Natural killer cell (primary cell): ENCODE data around the gene CYP3A5. TPM values are rescaled to one million over a fixed set of nuclear protein-coding genes. Genes with fewer than 3 reads are reported as not detected.

Source experiments
- ATAC-seq, 3 donors: fragments of 150-1000 bp in 2 of 3; fragments of 200-7000 bp in 1 of 3; cut with Tn5 transposase; 1 replicate in 1 of 3; 2 replicates in 2 of 3; pipeline ENCODE4 v1.10.0; 2021; ENCODE audit warnings: mild to moderate bottlenecking in 2 of 3, moderate library complexity in 2 of 3
- DNase-seq, 2 donors: peaks; one replicate each; pipeline versions ENCODE4 v3.0.0 to v3.0.0-alpha.2; 2013 to 2021; ENCODE audit warnings: mixed read lengths in 1 of 2
- H3K27ac ChIP-seq: one replicate; pipeline ENCODE4 v1.5.1; 2013; ENCODE audit warnings: mild to moderate bottlenecking, low read length
- H3K27me3 ChIP-seq: one replicate; pipeline ENCODE4 v1.6.1; 2013; ENCODE audit warnings: low read length; ENCODE audit not compliant: control insufficient read depth, insufficient read depth
- H3K36me3 ChIP-seq: one replicate; pipeline ENCODE4 v1.6.1; 2013; ENCODE audit warnings: low read length; ENCODE audit not compliant: control insufficient read depth, insufficient read depth
- H3K4me1 ChIP-seq: one replicate; pipeline ENCODE4 v1.6.1; 2013; ENCODE audit warnings: low read length; ENCODE audit not compliant: control insufficient read depth, insufficient read depth
- H3K4me3 ChIP-seq: one replicate; pipeline ENCODE4 v1.5.1; 2013; ENCODE audit warnings: low read length
- H3K9me3 ChIP-seq: one replicate; pipeline ENCODE4 v1.6.1; 2013; ENCODE audit warnings: low read length; ENCODE audit not compliant: control insufficient read depth, insufficient read depth
- H3K27ac Mint-ChIP-seq, 2 donors: one replicate each; pipeline ENCODE4 v1.8.0; 2022; ENCODE audit warnings: mild to moderate bottlenecking in 2 of 2, mixed read lengths in 2 of 2, moderate library complexity in 1 of 2
- H3K27me3 Mint-ChIP-seq, 2 donors: one replicate each; pipeline ENCODE4 v1.8.0; 2022; ENCODE audit warnings: low read depth in 2 of 2, mixed read lengths in 2 of 2
- H3K36me3 Mint-ChIP-seq: one replicate; pipeline ENCODE4 v1.8.0; 2022; ENCODE audit warnings: mixed read lengths
- H3K4me1 Mint-ChIP-seq, 2 donors: one replicate each; pipeline ENCODE4 v1.8.0; 2022; ENCODE audit warnings: mixed read lengths in 2 of 2
- H3K4me3 Mint-ChIP-seq: one replicate; pipeline ENCODE4 v1.8.0; 2022; ENCODE audit warnings: mild to moderate bottlenecking, moderate library complexity, mixed read lengths
- H3K9me3 Mint-ChIP-seq, 2 donors: one replicate each; pipeline ENCODE4 v1.8.0; 2022; ENCODE audit warnings: mixed read lengths in 2 of 2
- WGBS: methylation state at CpG from one replicate; pipeline ENCODE4 v1.1.7; 2013; ENCODE audit warnings: missing lambda C conversion rate; ENCODE audit not compliant: insufficient coverage; 5-methylcytosine and 5-hydroxymethylcytosine counted together
- intact Hi-C: fragments of 100-400 bp; cut with micrococcal nuclease; formaldehyde crosslinking; loops from one replicate; pipeline ENCODE4 v1.14.2; 2022
- total RNA-seq, 4 donors: library from RNA; stranded (reverse); fragments of 120-200 nt in 1 of 4; gene quantifications; one replicate each; pipeline versions ENCODE4 v1.2.3 to v1.2.4, GENCODE V29; 2013 to 2022
- TF ChIP-seq, protein P1 (sequence below): fragments of 200-600 bp; IDR thresholded peaks from one replicate; pipeline ENCODE4 v1.8.0; 2022; ENCODE audit warnings: antibody characterized with exemption

The CYP3A5 gene
- total RNA-seq, 3 donors from 2014 or later (not counting 1 experiment from before 2014, with no cell fraction given) = 0.14 TPM; not detected in 2

DNA sequence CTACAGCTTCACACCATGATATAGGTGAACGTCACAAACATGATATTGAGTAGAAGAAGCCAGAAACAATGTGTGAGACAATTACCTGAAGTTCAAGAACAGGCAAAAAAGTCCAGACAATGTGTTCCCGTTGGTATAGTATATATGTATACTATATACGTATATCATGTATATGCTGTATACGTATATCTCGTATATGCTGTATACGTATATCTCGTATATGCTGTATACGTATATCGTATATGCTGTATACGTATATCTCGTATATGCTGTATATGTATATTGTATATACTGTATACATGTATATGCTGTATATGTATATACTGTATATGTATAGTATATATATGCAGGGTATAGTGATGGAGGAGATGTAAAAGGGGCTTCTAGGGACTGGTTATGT is 52.3 kb downstream of the CYP3A5 start:
- no peak for DNase-seq
- TF ChIP-seq, protein P1, sequence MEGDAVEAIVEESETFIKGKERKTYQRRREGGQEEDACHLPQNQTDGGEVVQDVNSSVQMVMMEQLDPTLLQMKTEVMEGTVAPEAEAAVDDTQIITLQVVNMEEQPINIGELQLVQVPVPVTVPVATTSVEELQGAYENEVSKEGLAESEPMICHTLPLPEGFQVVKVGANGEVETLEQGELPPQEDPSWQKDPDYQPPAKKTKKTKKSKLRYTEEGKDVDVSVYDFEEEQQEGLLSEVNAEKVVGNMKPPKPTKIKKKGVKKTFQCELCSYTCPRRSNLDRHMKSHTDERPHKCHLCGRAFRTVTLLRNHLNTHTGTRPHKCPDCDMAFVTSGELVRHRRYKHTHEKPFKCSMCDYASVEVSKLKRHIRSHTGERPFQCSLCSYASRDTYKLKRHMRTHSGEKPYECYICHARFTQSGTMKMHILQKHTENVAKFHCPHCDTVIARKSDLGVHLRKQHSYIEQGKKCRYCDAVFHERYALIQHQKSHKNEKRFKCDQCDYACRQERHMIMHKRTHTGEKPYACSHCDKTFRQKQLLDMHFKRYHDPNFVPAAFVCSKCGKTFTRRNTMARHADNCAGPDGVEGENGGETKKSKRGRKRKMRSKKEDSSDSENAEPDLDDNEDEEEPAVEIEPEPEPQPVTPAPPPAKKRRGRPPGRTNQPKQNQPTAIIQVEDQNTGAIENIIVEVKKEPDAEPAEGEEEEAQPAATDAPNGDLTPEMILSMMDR = no peak
- Histone ChIP-seq H3K4me3 (no peak overlapping the region), H3K27ac (no peak overlapping the region), H3K27me3 (no peaks in the 10 kb centered on the region), H3K4me1 (peaks cover 28% of the 10 kb centered on the region), H3K36me3 (peaks cover 80% of the 10 kb centered on the region), H3K9me3 (no peaks in the 10 kb centered on the region)
- intact Hi-C loops = no loop called here
- Mint-ChIP-seq H3K4me1 (peaks cover 35 to 43% of the 10 kb centered on the region in 2 donors), H3K9me3 (no peaks in the 10 kb centered on the region), H3K36me3 (peaks cover 16% of the 10 kb centered on the region), H3K27me3 (no peaks in the 10 kb centered on the region), H3K27ac (no peak overlapping the region), H3K4me3 (no peak overlapping the region)
- 100% methylated on average over 5 of the region's 11 CpGs for WGBS
- no peak for ATAC-seq

GRCh38 chr7:99626661-99627060 is 53.1 kb downstream of the CYP3A5 start:
- Histone ChIP-seq H3K9me3 (no peaks in the 10 kb centered on the region), H3K4me3 (no peak overlapping the region), H3K36me3 (peaks cover 84% of the 10 kb centered on the region), H3K27ac (no peak overlapping the region), H3K27me3 (no peaks in the 10 kb centered on the region), H3K4me1 (peaks cover 28% of the 10 kb centered on the region)
- TF ChIP-seq, protein P1 = no peak
- intact Hi-C loops = no loop called here
- H3K4me1 Mint-ChIP-seq = peaks cover 32 to 40% of the 10 kb centered on the region in 2 donors
- H3K27me3 Mint-ChIP-seq = no peaks in the 10 kb centered on the region
- WGBS = 88% methylated on average over 1 of the region's 1 CpG
- H3K27ac Mint-ChIP-seq = peak overlapping the region; percentile 4 to 29
- no peak overlapping the region for H3K4me3 Mint-ChIP-seq
- H3K36me3 Mint-ChIP-seq = peaks cover 16% of the 10 kb centered on the region
- DNase-seq (no peak), ATAC-seq (no peak)
- no peaks in the 10 kb centered on the region for H3K9me3 Mint-ChIP-seq

DNA sequence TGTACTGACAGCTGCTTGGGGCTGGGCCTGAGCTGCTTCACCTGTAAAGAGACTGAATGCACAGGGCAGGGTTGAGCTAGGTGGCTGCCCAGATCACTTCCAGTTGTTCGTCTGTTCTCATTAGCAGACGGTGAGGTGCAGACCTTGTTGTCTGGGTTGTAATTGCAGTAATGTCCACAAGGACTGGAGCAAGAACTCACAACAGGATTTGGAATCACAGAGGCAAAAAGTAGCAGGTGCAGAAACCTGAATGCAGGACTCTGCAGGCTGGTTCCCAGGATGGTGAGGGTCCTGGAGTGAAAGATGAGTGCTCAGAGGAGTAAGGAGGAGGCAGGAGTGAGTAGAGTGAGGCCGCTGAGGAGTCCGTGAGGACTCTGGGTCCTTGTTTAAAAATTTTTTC is 53.8 kb downstream of the CYP3A5 start:
- Histone ChIP-seq H3K36me3 (peaks cover 88% of the 10 kb centered on the region), H3K27me3 (no peaks in the 10 kb centered on the region), H3K4me1 (peaks cover 28% of the 10 kb centered on the region), H3K4me3 (no peak overlapping the region), H3K9me3 (no peaks in the 10 kb centered on the region), H3K27ac (no peak overlapping the region)
- DNase-seq = no peak
- Mint-ChIP-seq H3K36me3 (peaks cover 16% of the 10 kb centered on the region), H3K27ac (peak overlapping the region; percentile 4 to 29), H3K4me3 (no peak overlapping the region), H3K4me1 (peaks cover 29 to 37% of the 10 kb centered on the region in 2 donors), H3K9me3 (no peaks in the 10 kb centered on the region), H3K27me3 (no peaks in the 10 kb centered on the region)
- TF ChIP-seq, protein P1 = no peak
- WGBS = 95% methylated on average over 4 of the region's 4 CpGs
- intact Hi-C loops = no loop called here
- no peak for ATAC-seq

GRCh38 chr7:99625321-99625720 is 54.5 kb downstream of the CYP3A5 start:
- H3K27me3 Mint-ChIP-seq = no peaks in the 10 kb centered on the region
- H3K4me3 ChIP-seq = no peak overlapping the region
- H3K4me1 ChIP-seq = peaks cover 28% of the 10 kb centered on the region
- H3K9me3 ChIP-seq = no peaks in the 10 kb centered on the region
- no peak for ATAC-seq
- whole genome bisulfite sequencing = 97% methylated on average over 5 of the region's 5 CpGs
- H3K27me3 ChIP-seq = no peaks in the 10 kb centered on the region
- peaks cover 88% of the 10 kb centered on the region for H3K36me3 ChIP-seq
- H3K27ac Mint-ChIP-seq = peak overlapping the region; percentile 85 to 89
- H3K9me3 Mint-ChIP-seq = no peaks in the 10 kb centered on the region
- peaks cover 16% of the 10 kb centered on the region for H3K36me3 Mint-ChIP-seq
- intact Hi-C loops = no loop called here
- no peak for DNase-seq
- H3K4me3 Mint-ChIP-seq = no peak overlapping the region
- H3K4me1 Mint-ChIP-seq = peaks cover 29 to 32% of the 10 kb centered on the region in 2 donors
- H3K27ac ChIP-seq = no peak overlapping the region
- TF ChIP-seq, protein P1 = no peak
